ENCODE results near the gene KCNH3. TPM values are rescaled to one million over a fixed set of nuclear protein-coding genes. Genes with fewer than 3 reads are reported as not detected.

The KCNH3 gene
- total and polyA plus RNA-seq, 2 of the 8 experiments (the other 6 are each of a cell fraction or from before 2014, with no cell fraction given): 0.24 to 0.50 TPM

DNA sequence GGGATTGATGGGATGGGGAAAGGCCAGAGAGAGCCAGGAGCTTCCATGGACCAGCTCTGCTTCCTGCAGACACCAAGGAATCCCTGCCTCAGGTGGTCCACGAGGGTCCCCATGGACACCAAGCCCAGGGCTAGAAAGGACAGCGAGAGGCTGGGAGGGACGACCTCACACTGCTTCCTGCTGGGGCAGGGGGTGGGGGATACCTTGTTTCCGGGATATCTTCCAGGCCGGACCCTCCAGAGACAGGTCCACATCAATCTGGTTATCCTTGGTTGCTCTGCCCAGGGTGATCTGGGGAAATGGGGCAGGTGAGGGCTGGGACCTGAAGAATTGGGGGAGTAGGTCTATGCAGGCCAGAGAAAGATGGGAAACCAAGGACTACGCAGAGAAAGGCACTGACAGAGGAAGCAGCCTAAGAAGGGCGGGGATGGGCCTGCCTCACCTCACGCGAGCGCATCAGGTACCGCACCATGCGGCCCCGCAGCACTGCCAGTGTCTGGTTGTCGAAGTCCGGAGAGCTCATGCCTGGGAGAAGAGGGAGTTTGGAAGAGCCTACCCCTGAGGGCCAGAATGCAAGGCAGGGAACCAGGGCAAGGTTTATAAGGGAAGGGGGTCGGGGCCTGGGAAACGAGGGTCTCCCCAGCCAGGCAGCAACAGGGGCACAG lies 20.3 kb downstream of the KCNH3 start:
- ChIA-PET CTCF (ENCODE audit: partially characterized antibody) (interaction anchor here (0.7 to 14.0 kb wide), 8 partner anchors 9 to 270 kb away, joined by 3 to 140 read pairs (median 3); no protein-coding TSS in a partner anchor), POLR2A (ENCODE audit: partially characterized antibody) (interaction anchor here (1.3 to 3.1 kb wide), 5 partner anchors 8 to 61 kb away, joined by 3 to 12 read pairs (median 5); partner anchors contain the start of gene MCRS1)
- Histone ChIP-seq H3K9ac (replicated peaks in 1 of 4; ENCODE audit: extremely low read depth in 1 of 4, low read depth in 3 of 4, low read length in 3 of 4) (no peak overlapping the region), H3K79me1 (ENCODE audit: low read depth, low read length) (no peaks in the 10 kb centered on the region), H3K27me3 (replicated peaks in 1 of 4; ENCODE audit: control insufficient read depth in 3 of 4, extremely low read depth in 1 of 4, insufficient read depth in 3 of 4, low read length in 3 of 4) (no peaks in the 10 kb centered on the region), H3K4me3 (ENCODE audit: extremely low read depth in 1 of 4, insufficient read depth in 2 of 4, low read depth in 3 of 4, low read length in 4 of 4) (no peak overlapping the region), H3K36me3 (ENCODE audit: control insufficient read depth in 2 of 4, insufficient read depth in 4 of 4, low read length in 3 of 4) (peaks cover 24 to 57% (median 45%) of the 10 kb centered on the region in 4 experiments; a peak in 7 of 8 replicates), H3K56ac (replicated peaks; ENCODE audit: insufficient read length, low read depth, low read length) (no peak overlapping the region), H3K4me1 (replicated peaks in 1 of 4; ENCODE audit: control insufficient read depth in 3 of 4, insufficient read depth in 4 of 4, low read length in 3 of 4) (no peaks in the 10 kb centered on the region; a peak in 1 of 7 replicates), H2BK5ac (ENCODE audit: low read depth, low read length) (no peak overlapping the region), H4K5ac (ENCODE audit: insufficient read length, low read depth, low read length) (no peak overlapping the region), H2BK12ac (ENCODE audit: low read depth, low read length) (no peak overlapping the region), H3K14ac (ENCODE audit: insufficient read length) (no peak overlapping the region), H4K91ac (replicated peaks; ENCODE audit: insufficient read length, low read length) (no peak overlapping the region), H3K23ac (ENCODE audit: insufficient read length) (no peak overlapping the region), H3K79me2 (ENCODE audit: control insufficient read depth in 1 of 2, insufficient read depth in 2 of 2, low read length in 2 of 2) (no peaks in the 10 kb centered on the region), H3K4ac (replicated peaks; ENCODE audit: insufficient read length, low read depth, low read length) (no peak overlapping the region), H2AFZ (ENCODE audit: low read length) (no peak overlapping the region), H4K20me1 (replicated peaks in 1 of 2; ENCODE audit: control insufficient read depth in 1 of 2, insufficient read depth in 2 of 2, low read length in 2 of 2) (peaks cover 0 to 10% of the 10 kb centered on the region in 2 experiments), H3K27ac (ENCODE audit: low read depth, low read length) (no peak overlapping the region), H3K18ac (ENCODE audit: extremely low read depth, low read length) (no peak overlapping the region), H2AK5ac (ENCODE audit: low read depth, low read length) (no peak overlapping the region), H3K4me2 (ENCODE audit: insufficient read depth in 1 of 2, low read depth in 2 of 2, low read length in 2 of 2) (no peak overlapping the region), H2BK15ac (ENCODE audit: low read length) (no peak overlapping the region), H2BK120ac (replicated peaks; ENCODE audit: low read depth, low read length) (no peak overlapping the region), H4K8ac (ENCODE audit: extremely low read depth, insufficient read depth, low read length) (no peak overlapping the region), H3K9me3 (ENCODE audit: insufficient read depth in 2 of 2, low read depth in 1 of 2, low read length in 1 of 2) (no peaks in the 10 kb centered on the region), H3K23me2 (ENCODE audit: low read depth, low read length) (no peaks in the 10 kb centered on the region), H2BK20ac (ENCODE audit: low read length) (no peak overlapping the region)
- DNase-seq (ENCODE audit: low read depth in 1 of 2, low spot score in 2 of 2) (no peak), FAIRE-seq (no peak)
- WGBS, 2 experiments (ENCODE audit: extremely low coverage in 1 of 2, insufficient coverage in 1 of 2, insufficient read length in 1 of 2, insufficient replicate concordance in 2 of 2, low coverage in 1 of 2, low lambda C conversion rate in 2 of 2, missing lambda C conversion rate in 1 of 2): 92% methylated on average over 17 of the region's 17 CpGs; no CpG with 5 or more reads in 1 of the 2 experiments
- TF ChIP-seq JUN (IDR thresholded peaks at IDR 0.05; ENCODE audit: low read depth, low read length): no peak
- no peak for TF ChIP-seq ATF3 (IDR thresholded peaks at IDR 0.05; ENCODE audit: insufficient read depth, low read depth, low read length)
- no peak for TF ChIP-seq HDAC6 (IDR thresholded peaks at IDR 0.05; ENCODE audit: low read depth, low read length)
- no peak for TF ChIP-seq BCL11A (IDR thresholded peaks at IDR 0.05; ENCODE audit: low read depth in 2 of 2, low read length in 2 of 2)
- TF ChIP-seq TCF12 (IDR thresholded peaks at IDR 0.05; ENCODE audit: low read depth, low read length): no peak
- no peak for TF ChIP-seq RNF2 (IDR thresholded peaks at IDR 0.05; ENCODE audit: borderline replicate concordance, low read depth, low read length, missing control alignments, poor library complexity, severe bottlenecking)
- no peak for TF ChIP-seq SIN3A (conservative IDR thresholded peaks at IDR 0.05 in 1 of 2, IDR thresholded peaks at IDR 0.05 in 1 of 2; ENCODE audit: low read depth in 1 of 2, low read length in 2 of 2)
- TF ChIP-seq TAF1 (IDR thresholded peaks at IDR 0.05; ENCODE audit: low read depth, low read length): no peak
- no peak for TF ChIP-seq SP1 (IDR thresholded peaks at IDR 0.05; ENCODE audit: low read depth, low read length)
- TF ChIP-seq RAD21 (IDR thresholded peaks at IDR 0.05 in 1 of 2, conservative IDR thresholded peaks at IDR 0.05 in 1 of 2; ENCODE audit: low read depth in 2 of 2, low read length in 2 of 2): no peak

Measured in H1 (cell line).